Activated T-helper 2 cell treated with anti-CD3 and anti-CD28 coated beads, Interferon-gamma antibody, Interleukin-2, Interleukin-4, amounts not matched to agents 10 μg/mL and 5 μg/mL and 100 μg/mL, durations not matched to agents 14 hours and 24 hours and 36 hours (primary cell): Measurements from ENCODE around the gene CCNT2. TPM values are rescaled to one million over a fixed set of nuclear protein-coding genes. Genes with fewer than 3 reads are reported as not detected.
"Not testable (repeated sequence)": the region's sequence is repeated elsewhere in the genome, so short reads cannot be mapped to it uniquely, and the experiment has no call there.

Experiments
- DNase-seq: peaks from one replicate; pipeline ENCODE4 v3.0.0; 2021; ENCODE audit warnings: low spot score
- H3K27ac Mint-ChIP-seq: one replicate; pipeline ENCODE4 v1.8.0; 2021; ENCODE audit warnings: mixed read lengths
- H3K27me3 Mint-ChIP-seq: one replicate; pipeline ENCODE4 v1.8.0; 2021; ENCODE audit warnings: low read depth, mixed read lengths
- H3K36me3 Mint-ChIP-seq: one replicate; pipeline ENCODE4 v1.8.0; 2021; ENCODE audit warnings: low read depth, mixed read lengths
- H3K4me1 Mint-ChIP-seq: one replicate; pipeline ENCODE4 v1.8.0; 2021; ENCODE audit warnings: low read depth, mixed read lengths
- H3K4me3 Mint-ChIP-seq: one replicate; pipeline ENCODE4 v1.8.0; 2021; ENCODE audit warnings: low read depth, mild to moderate bottlenecking, moderate library complexity, mixed read lengths
- H3K9me3 Mint-ChIP-seq: one replicate; pipeline ENCODE4 v1.8.0; 2021; ENCODE audit warnings: mixed read lengths
- intact Hi-C: fragments of 100-400 bp; cut with micrococcal nuclease; formaldehyde crosslinking; loops from one replicate; pipeline ENCODE4 v1.15.1; 2023
- total RNA-seq: library from RNA; stranded (reverse); gene quantifications from 2 replicates; pipeline ENCODE4 v1.2.3, GENCODE V29; 2022

Gene CCNT2
- total RNA-seq, 1 donor from 2014 or later, result 39.2 TPM

DNA sequence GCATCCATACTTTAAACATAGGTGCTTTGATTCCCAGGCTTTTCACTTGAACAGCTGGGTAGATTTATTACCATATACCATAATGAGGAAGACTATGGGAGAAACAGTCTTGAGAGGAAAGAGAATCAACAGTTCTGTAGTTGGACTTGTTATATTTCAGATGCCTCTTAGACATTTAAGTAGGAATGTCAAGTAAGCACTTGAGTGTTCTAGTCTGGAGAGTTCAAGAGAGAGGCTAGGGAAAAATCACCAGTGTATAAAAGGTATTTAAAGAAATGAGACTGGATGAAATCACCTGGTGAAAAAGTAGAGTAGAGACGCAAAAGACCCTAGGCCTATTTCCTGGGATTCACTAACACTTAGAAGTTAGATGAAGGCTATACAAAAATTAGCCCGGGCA, 13.5 kb upstream of the CCNT2 start:
- H3K27me3 Mint-ChIP-seq, result peaks cover 17% of the 10 kb centered on the region
- H3K4me1 Mint-ChIP-seq, result peaks cover 11% of the 10 kb centered on the region
- no peak for DNase-seq
- H3K4me3 Mint-ChIP-seq, result no peak overlapping the region
- H3K27ac Mint-ChIP-seq, result no peak overlapping the region
- intact Hi-C loops, result no loop called here
- peaks cover 4% of the 10 kb centered on the region for H3K9me3 Mint-ChIP-seq
- H3K36me3 Mint-ChIP-seq, result no peaks in the 10 kb centered on the region

- Mint-ChIP-seq H3K4me1 (peaks cover 11% of the 10 kb centered on the region), H3K4me3 (no peak overlapping the region), H3K27me3 (peaks cover 15% of the 10 kb centered on the region), H3K9me3 (peaks cover 4% of the 10 kb centered on the region), H3K27ac (no peak overlapping the region), H3K36me3 (no peaks in the 10 kb centered on the region)
- no peak for DNase-seq
- intact Hi-C loops, result no loop called here
These were observed 11.9 kb upstream of the CCNT2 start for GRCh38 chr2:134906726-134907125.

GRCh38 chr2:134907441-134908116, 11.0 kb upstream of the CCNT2 start:
- peaks cover 11% of the 10 kb centered on the region for H3K4me1 Mint-ChIP-seq
- DNase-seq, H3K9me3 Mint-ChIP-seq, H3K36me3 Mint-ChIP-seq, intact Hi-C loops, H3K4me3 Mint-ChIP-seq, H3K27ac Mint-ChIP-seq: not testable (repeated sequence)
- H3K27me3 Mint-ChIP-seq, result peaks cover 15% of the 10 kb centered on the region

GRCh38 chr2:134910763-134911399, 7.7 kb upstream of the CCNT2 start:
- DNase-seq, result no peak
- H3K9me3 Mint-ChIP-seq, result peaks cover 15% of the 10 kb centered on the region
- intact Hi-C loops, result no loop called here
- peaks cover 11% of the 10 kb centered on the region for H3K4me1 Mint-ChIP-seq
- H3K4me3 Mint-ChIP-seq, result no peak overlapping the region
- H3K27me3 Mint-ChIP-seq, result peaks cover 10% of the 10 kb centered on the region
- no peak overlapping the region for H3K27ac Mint-ChIP-seq
- peaks cover 2% of the 10 kb centered on the region for H3K36me3 Mint-ChIP-seq

GRCh38 chr2:134911400-134911785, 7.2 kb upstream of the CCNT2 start:
- Mint-ChIP-seq H3K4me1 (peaks cover 8% of the 10 kb centered on the region), H3K4me3 (no peak overlapping the region), H3K9me3 (peaks cover 15% of the 10 kb centered on the region), H3K27ac (no peak overlapping the region), H3K36me3 (peaks cover 2% of the 10 kb centered on the region), H3K27me3 (peaks cover 10% of the 10 kb centered on the region)
- intact Hi-C loops, result no loop called here
- no peak for DNase-seq

- no peak for DNase-seq
- peaks cover 2% of the 10 kb centered on the region for H3K36me3 Mint-ChIP-seq
- intact Hi-C loops, result no loop called here
- peaks cover 10% of the 10 kb centered on the region for H3K27me3 Mint-ChIP-seq
- H3K27ac Mint-ChIP-seq, result no peak overlapping the region
- peaks cover 8% of the 10 kb centered on the region for H3K4me1 Mint-ChIP-seq
- H3K4me3 Mint-ChIP-seq, result no peak overlapping the region
- peaks cover 15% of the 10 kb centered on the region for H3K9me3 Mint-ChIP-seq
These were observed 6.3 kb upstream of the CCNT2 start for GRCh38 chr2:134912361-134912760.

DNA sequence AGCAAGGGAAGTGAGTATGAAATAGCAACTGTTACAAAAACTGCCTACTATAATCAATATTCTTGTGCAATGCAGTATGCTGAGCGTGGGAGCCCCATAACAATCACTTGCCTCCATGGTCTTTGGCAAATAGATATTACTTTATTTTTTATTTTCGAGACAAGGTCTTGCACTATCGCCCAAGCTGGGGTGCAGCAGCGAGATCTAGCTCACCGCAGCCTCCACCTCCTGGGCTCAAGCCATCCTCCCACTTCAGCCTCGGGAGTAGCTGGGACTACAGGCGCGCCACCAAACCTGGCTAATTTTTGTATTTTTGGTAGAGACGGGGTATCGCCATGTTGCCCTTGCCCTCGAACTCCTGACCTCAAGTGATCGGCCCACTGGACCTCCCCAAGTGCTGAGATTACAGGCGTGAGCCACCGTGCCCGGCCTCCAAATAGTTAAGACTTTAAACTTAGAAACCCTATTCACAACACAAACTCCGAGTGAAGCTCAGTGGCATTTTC, 1.2 kb upstream of the CCNT2 start:
- no peak for DNase-seq
- Mint-ChIP-seq H3K4me1 (peaks cover 14% of the 10 kb centered on the region), H3K4me3 (peak overlapping the region; percentile 99), H3K9me3 (peaks cover 7% of the 10 kb centered on the region), H3K27me3 (peaks cover 6% of the 10 kb centered on the region), H3K36me3 (peaks cover 20% of the 10 kb centered on the region), H3K27ac (peak overlapping the region; percentile 98)
- intact Hi-C loops, result loop anchor here (5.0 kb wide), 1 partner anchor 1200 kb away; the partner anchor contains the start of gene CXCR4

DNA sequence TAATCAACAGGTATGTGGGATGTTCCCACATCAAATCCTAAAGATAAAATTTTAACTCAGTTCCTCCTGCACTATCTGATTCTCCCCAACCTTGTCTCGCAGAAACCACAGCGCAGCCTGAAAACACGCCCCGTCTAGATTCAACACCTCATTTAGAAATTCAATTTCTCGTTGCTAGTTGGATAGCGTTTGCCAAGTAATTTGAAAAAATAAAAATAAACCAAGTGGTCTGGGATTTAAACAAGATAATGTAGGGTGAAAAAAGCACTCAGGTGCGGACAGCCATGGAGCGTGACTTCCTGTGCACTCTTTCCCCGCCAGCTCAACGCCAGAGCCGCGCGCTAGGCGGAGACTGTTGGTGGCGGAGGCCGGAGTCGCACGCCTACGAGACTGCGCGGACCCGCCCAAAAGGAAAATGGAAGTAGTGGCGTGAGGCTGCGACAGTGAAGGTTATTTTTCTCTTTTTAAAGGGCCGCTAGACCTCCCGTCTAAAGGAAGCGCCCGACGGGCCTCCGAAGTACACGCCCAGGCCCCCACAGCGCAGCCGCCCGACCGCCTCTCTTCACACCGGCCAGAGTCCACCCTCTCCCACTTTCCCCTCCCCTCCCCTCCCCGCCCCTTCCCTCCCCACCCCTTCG, 615 bp upstream of the CCNT2 start:
- H3K27me3 Mint-ChIP-seq, result peaks cover 6% of the 10 kb centered on the region
- peak overlapping the region; percentile 98 for H3K27ac Mint-ChIP-seq
- intact Hi-C loops, result loop anchor here (1.0 to 5.0 kb wide), 10 partner anchors 25 to 1199 kb away; partner anchors contain the start of genes CXCR4, MCM6, R3HDM1 and RAB3GAP1
- H3K4me1 Mint-ChIP-seq, result peaks cover 17% of the 10 kb centered on the region
- H3K36me3 Mint-ChIP-seq, result peaks cover 23% of the 10 kb centered on the region
- peaks cover 7% of the 10 kb centered on the region for H3K9me3 Mint-ChIP-seq
- peak overlapping the region; percentile 99 for H3K4me3 Mint-ChIP-seq
- peak; percentile 90 for DNase-seq

GRCh38 chr2:134919341-134920210, 954 bp downstream of the CCNT2 start:
- Mint-ChIP-seq H3K27me3 (peaks cover 1% of the 10 kb centered on the region), H3K36me3 (peaks cover 35% of the 10 kb centered on the region), H3K27ac (peak overlapping the region; percentile 98), H3K9me3 (no peaks in the 10 kb centered on the region), H3K4me1 (peaks cover 22% of the 10 kb centered on the region), H3K4me3 (peak overlapping the region; percentile 99)
- intact Hi-C loops, result loop anchor here (2.0 to 5.0 kb wide), 4 partner anchors 23 to 1198 kb away; partner anchors contain the start of gene CXCR4
- no peak for DNase-seq

DNA sequence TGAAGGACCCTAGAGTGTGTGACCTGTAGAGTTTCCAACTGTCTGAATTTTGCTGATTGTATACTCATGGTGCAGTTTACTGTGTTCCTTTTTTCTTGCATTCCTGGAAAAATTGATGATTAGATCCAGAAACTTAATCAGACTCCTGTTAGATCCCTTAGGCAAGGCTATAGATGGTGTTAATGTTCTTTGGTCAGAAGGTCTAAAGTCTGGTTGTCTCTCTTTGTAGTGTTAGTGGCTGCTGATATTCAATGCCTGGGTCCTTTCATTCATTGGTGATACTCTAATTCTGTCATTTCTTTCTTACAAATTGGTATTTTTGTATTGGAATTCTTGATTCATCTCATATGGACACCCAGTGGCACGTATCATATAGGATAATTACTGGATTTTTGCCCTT, 6.3 kb downstream of the CCNT2 start:
- Mint-ChIP-seq H3K36me3 (peaks cover 45% of the 10 kb centered on the region), H3K4me3 (no peak overlapping the region)
- intact Hi-C loops, result no loop called here

GRCh38 chr2:134926231-134926931, 7.8 kb downstream of the CCNT2 start:
- Mint-ChIP-seq H3K4me1 (peaks cover 38% of the 10 kb centered on the region), H3K27ac (peak overlapping the region; percentile 59), H3K9me3 (no peaks in the 10 kb centered on the region), H3K36me3 (peaks cover 50% of the 10 kb centered on the region), H3K27me3 (no peaks in the 10 kb centered on the region), H3K4me3 (no peak overlapping the region)
- intact Hi-C loops, result no loop called here
- DNase-seq, result no peak

More for the DNA sequence above, 6.3 kb downstream of the CCNT2 start:
- no peak for DNase-seq
- Mint-ChIP-seq H3K4me1 (peaks cover 39% of the 10 kb centered on the region), H3K27me3 (no peaks in the 10 kb centered on the region), H3K9me3 (no peaks in the 10 kb centered on the region), H3K27ac (peak overlapping the region; percentile 36)

- intact Hi-C loops, result no loop called here
- Mint-ChIP-seq H3K27me3 (no peaks in the 10 kb centered on the region), H3K9me3 (no peaks in the 10 kb centered on the region), H3K36me3 (peaks cover 54% of the 10 kb centered on the region), H3K4me3 (no peak overlapping the region), H3K4me1 (peaks cover 40% of the 10 kb centered on the region), H3K27ac (no peak overlapping the region)
- DNase-seq, result no peak
These were observed 8.6 kb downstream of the CCNT2 start for GRCh38 chr2:134927195-134927594.
